GM18505 (cell line): ENCODE data around the gene MED14.

Source experiments
- ATAC-seq: cut with Tn5 transposase; IDR thresholded peaks from one replicate; pipeline ENCODE4 v1.9.1; 2021; ENCODE audit not compliant: unreplicated experiment
- POLR2A ChIP-seq: IDR thresholded peaks from 4 replicates; pipeline ENCODE4 v1.6.1; 2011; ENCODE audit warnings: borderline replicate concordance; ENCODE audit not compliant: insufficient read depth, insufficient read length; ENCODE audit errors: extremely low read depth

Gene MED14

DNA sequence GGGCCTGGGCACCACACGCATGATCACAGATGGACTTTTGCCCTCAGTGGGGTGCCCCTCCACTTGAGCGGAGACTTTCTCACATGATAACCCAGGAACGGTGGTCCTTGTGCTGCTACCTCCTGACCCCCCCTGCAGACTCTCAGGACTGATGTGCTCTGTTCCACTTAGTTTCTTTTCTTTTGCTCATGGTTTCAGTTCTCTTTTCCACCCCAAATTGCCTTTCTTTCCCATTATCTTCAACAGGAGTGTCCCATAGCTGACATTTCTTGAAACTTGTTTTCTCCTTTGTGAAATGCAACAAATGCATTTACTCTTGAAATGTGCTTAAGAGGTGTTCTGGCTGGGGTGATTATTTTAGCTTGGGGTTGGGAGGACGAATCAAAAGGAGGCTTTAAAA, 103.1 kb downstream of the MED14 start:
- ATAC-seq: no peak
- TF ChIP-seq POLR2A: no peak

- no peak for ATAC-seq
- TF ChIP-seq POLR2A: no peak
Observed at GRCh38 chrX:40628506-40628905, 106.8 kb downstream of the MED14 start.

DNA sequence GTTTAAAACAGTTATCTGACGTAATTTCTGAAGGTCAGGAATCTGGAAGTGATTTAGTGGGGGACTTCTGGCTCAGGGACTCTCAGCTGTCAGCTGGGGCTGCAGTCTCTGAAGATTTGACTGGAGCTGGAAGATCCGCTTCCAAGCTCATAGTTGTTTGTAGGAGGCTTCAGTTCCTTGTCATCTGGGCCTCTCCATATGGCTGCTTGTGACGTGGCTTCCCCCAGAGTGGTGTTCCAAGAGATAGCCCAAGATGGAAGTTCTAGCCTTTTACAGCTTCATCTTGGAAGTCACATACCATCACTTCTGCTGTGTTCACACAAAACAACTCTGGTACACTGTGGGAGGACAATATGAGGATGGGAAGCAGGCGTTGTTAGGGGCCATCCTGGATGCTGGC, 110.0 kb downstream of the MED14 start:
- no peak for TF ChIP-seq POLR2A
- ATAC-seq: no peak

DNA sequence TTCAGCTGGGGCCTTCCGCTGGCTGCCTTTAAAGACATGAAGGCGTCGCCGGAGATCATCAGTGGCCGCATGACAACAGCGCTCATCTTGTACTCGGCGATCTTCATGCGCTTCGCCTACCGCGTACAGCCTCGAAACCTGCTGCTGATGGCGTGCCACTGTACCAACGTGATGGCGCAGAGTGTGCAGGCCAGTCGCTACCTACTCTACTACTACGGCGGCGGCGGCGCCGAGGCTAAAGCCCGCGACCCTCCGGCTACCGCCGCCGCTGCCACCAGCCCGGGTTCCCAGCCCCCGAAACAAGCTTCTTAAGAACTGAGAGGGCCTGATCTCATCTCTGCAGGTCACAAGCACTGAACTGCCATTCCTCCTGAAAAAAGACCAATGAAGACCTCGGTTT, 111.7 kb downstream of the MED14 start:
- no peak for TF ChIP-seq POLR2A
- ATAC-seq: no peak

- TF ChIP-seq POLR2A: no peak
- no peak for ATAC-seq
Observed at GRCh38 chrX:40623139-40623536, 112.2 kb downstream of the MED14 start, which contains the start of gene MPC1L. MPC1L (plus strand) TSS chrX:40623428; CDS start chrX:40623566, 138 bp downstream.

DNA sequence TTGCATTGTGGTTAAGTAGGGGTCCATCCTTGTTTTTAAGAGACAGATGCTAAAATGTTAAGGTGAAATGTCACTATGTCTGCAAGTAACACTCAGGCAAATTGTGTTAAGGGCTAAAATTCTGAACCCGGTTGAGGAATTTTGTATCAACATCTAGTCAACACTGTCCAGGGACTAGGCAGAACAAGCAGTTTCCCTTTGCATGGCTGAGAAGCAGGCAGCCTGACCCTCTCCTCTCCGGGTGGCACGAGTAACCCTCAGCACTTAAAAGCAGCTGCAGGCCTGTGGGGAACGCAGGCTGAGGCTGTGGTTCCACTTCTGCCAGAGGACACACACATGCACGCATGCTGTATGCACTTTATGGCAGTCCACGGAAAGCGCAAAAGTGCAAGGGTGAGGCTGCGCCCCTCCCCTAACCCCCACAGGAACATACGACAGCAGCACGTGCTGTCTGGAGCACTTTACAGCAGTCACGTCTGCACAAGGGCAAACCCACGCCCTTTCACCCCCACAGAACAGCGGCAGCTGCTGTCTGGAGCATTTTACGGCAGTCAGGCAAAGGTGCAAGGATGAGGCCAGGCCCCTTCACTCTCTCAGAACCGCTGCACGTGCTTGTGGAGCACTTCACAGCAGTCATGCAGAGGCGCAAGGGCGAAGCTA, 112.7 kb downstream of the MED14 start:
- no peak for TF ChIP-seq POLR2A
- ATAC-seq: no peak

DNA sequence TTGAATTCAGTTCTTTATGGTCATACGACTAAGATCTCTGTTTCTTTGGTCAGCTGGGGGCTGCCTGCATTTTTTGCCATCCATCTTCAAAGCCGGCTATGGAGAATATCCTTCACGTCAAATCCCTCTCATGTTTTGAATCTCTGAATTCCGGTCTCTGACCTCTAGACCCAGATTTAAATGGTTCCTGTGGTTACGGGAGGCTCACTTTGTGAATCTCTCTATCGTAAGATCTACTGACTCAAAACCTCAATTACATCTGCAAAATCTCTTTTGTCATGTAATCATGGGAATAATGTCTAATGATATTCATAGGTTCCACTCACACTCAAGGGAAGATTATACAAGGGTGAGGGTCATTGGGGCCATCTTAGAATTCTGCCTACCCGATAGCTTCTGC, 117.8 kb downstream of the MED14 start:
- no peak for ATAC-seq
- no peak for TF ChIP-seq POLR2A

DNA sequence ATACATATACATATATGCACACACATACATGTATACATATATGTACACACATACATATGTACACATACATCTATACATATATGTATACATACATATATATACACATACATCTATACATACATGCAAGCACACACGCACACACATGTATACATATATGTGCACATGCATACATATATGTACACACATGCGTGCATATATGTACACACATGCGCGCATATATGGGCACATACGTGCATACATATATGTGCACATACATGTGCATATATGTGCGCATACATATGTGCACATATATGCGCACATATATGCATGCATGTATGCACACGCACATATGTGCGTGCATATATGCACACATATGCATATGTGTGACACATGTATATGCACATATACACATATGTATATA, 119.4 kb downstream of the MED14 start:
- no peak for TF ChIP-seq POLR2A
- ATAC-seq: no peak

GRCh38 chrX:40612511-40612910, 122.8 kb downstream of the MED14 start:
- no peak for TF ChIP-seq POLR2A
- ATAC-seq: no peak

GRCh38 chrX:40607381-40607780, 128.0 kb downstream of the MED14 start:
- TF ChIP-seq POLR2A: no peak
- ATAC-seq: no peak

- no peak for TF ChIP-seq POLR2A
Observed at GRCh38 chrX:40603446-40603845, 131.9 kb downstream of the MED14 start.

More at GRCh38 chrX:40603446-40603845, 131.9 kb downstream of the MED14 start:
- no peak for ATAC-seq
